GM21390 (cell line): Measurements from ENCODE around the gene NBEA.

ENCODE experiments used
- ATAC-seq: cut with Tn5 transposase; IDR thresholded peaks from one replicate; pipeline ENCODE4 v1.9.1; 2021; ENCODE audit not compliant: unreplicated experiment

NBEA gene

GRCh38 chr13:35698911-35699576 is 757.0 kb downstream of the NBEA start:
- no peak for ATAC-seq

GRCh38 chr13:35699825-35700510 is 757.9 kb downstream of the NBEA start:
- no peak for ATAC-seq

GRCh38 chr13:35700671-35701070 is 758.6 kb downstream of the NBEA start:
- no peak for ATAC-seq

GRCh38 chr13:35702316-35702715 is 760.2 kb downstream of the NBEA start:
- no peak for ATAC-seq

GRCh38 chr13:35703061-35703460 is 761.0 kb downstream of the NBEA start:
- ATAC-seq = no peak

- ATAC-seq = no peak
Measured at GRCh38 chr13:35704331-35704730, 762.3 kb downstream of the NBEA start.

GRCh38 chr13:35706281-35706680 is 764.2 kb downstream of the NBEA start:
- no peak for ATAC-seq

GRCh38 chr13:35706721-35707120 is 764.7 kb downstream of the NBEA start:
- ATAC-seq = no peak

GRCh38 chr13:35711909-35712308 is 769.8 kb downstream of the NBEA start:
- ATAC-seq = no peak

- no peak for ATAC-seq
Measured at GRCh38 chr13:35712907-35713761, 771.1 kb downstream of the NBEA start.

- ATAC-seq = no peak
Measured at GRCh38 chr13:35714121-35714520, 772.1 kb downstream of the NBEA start.

GRCh38 chr13:35714588-35715377 is 772.7 kb downstream of the NBEA start:
- ATAC-seq = no peak

- ATAC-seq = no peak
Measured at GRCh38 chr13:35716186-35716585, 774.1 kb downstream of the NBEA start.

GRCh38 chr13:35716729-35717128 is 774.7 kb downstream of the NBEA start:
- ATAC-seq = no peak

GRCh38 chr13:35718084-35718483 is 776.0 kb downstream of the NBEA start:
- no peak for ATAC-seq

- ATAC-seq = no peak
Measured at GRCh38 chr13:35720290-35720689, 778.2 kb downstream of the NBEA start.

- peak; percentile 51 for ATAC-seq
Measured at GRCh38 chr13:35720690-35721554, 778.9 kb downstream of the NBEA start.
